Uterus (tissue), 2 donors: ENCODE measurements around the gene PHF11.

Experiments used
- CTCF ChIP-seq, 4 experiments: fragments of 200-600 bp in 2 of 4; fragments of 450-650 bp in 2 of 4; sonication (generic) in 2 of 4; IDR thresholded peaks; one replicate each; pipeline ENCODE4 v1.5.1; 2016 to 2019; ENCODE audit warnings: antibody characterized with exemption in 4 of 4, mild to moderate bottlenecking in 2 of 4, moderate library complexity in 1 of 4
- POLR2A ChIP-seq, 2 donors: fragments of 450-650 bp; IDR thresholded peaks; one replicate each; pipeline ENCODE4 v1.6.1; 2016; ENCODE audit warnings: antibody characterized with exemption in 2 of 2, mild to moderate bottlenecking in 1 of 2, moderate library complexity in 1 of 2

- TF ChIP-seq CTCF (IDR thresholded peaks at IDR 0.05) (peak in 3 of 4 experiments; percentile 5 to 34 (median 5)), POLR2A (IDR thresholded peaks at IDR 0.05) (no peak)
Observed at GRCh38 chr13:49495783-49496762, at the start of gene PHF11.
